ENCODE measurements around the gene INTS7. TPM values are rescaled to one million over a fixed set of nuclear protein-coding genes. Genes with fewer than 3 reads are reported as not detected.

Gene INTS7, protein sequence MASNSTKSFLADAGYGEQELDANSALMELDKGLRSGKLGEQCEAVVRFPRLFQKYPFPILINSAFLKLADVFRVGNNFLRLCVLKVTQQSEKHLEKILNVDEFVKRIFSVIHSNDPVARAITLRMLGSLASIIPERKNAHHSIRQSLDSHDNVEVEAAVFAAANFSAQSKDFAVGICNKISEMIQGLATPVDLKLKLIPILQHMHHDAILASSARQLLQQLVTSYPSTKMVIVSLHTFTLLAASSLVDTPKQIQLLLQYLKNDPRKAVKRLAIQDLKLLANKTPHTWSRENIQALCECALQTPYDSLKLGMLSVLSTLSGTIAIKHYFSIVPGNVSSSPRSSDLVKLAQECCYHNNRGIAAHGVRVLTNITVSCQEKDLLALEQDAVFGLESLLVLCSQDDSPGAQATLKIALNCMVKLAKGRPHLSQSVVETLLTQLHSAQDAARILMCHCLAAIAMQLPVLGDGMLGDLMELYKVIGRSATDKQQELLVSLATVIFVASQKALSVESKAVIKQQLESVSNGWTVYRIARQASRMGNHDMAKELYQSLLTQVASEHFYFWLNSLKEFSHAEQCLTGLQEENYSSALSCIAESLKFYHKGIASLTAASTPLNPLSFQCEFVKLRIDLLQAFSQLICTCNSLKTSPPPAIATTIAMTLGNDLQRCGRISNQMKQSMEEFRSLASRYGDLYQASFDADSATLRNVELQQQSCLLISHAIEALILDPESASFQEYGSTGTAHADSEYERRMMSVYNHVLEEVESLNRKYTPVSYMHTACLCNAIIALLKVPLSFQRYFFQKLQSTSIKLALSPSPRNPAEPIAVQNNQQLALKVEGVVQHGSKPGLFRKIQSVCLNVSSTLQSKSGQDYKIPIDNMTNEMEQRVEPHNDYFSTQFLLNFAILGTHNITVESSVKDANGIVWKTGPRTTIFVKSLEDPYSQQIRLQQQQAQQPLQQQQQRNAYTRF
- total RNA-seq (2011; cell fraction: chromatin; rRNA removed; ENCODE audit: low replicate concordance): 77.2 and 123 TPM in 2 replicates
- 32.5 and 36.2 TPM in 2 replicates for total RNA-seq (2011; cell fraction: nucleolus; rRNA removed)
- 45.5 and 66.6 TPM in 2 replicates for total RNA-seq (2011; cell fraction: nucleoplasm; rRNA removed)
- total RNA-seq (2014; rRNA removed): 27.3 and 33.8 TPM in 2 replicates
- 41.8 and 45.2 TPM in 2 replicates for total RNA-seq (2014; rRNA removed; fragmentation: Illumina TruSeq; extraction: Trizol)
- total RNA-seq (2015; rRNA removed; fragmentation: Illumina TruSeq; extraction: Trizol): 34.3 and 38.9 TPM in 2 replicates
- total RNA-seq (2021): 38.0 and 40.4 TPM in 2 replicates
- polyA plus RNA-seq (2011; rRNA removed): 66.4 and 68.4 TPM in 2 replicates
- 29.8 and 33.2 TPM in 2 replicates for polyA plus RNA-seq (2011; cell fraction: cytosol; rRNA removed)
- 36.3 and 41.0 TPM in 2 replicates for polyA plus RNA-seq (2011; cell fraction: nucleus; rRNA removed)
- polyA plus RNA-seq (2012): 29.0 and 29.7 TPM in 2 replicates
- 42.8 and 51.2 TPM in 2 replicates for polyA plus RNA-seq (2014; fragmentation: Illumina TruSeq; extraction: Trizol)
- 10 to 100 TPM; 36.5 to 57.0 TPM for polyA plus RNA-seq (2014; fragmentation: Nextera tagmentation; extraction: Ambion mirVana)
- 29.8 and 33.3 TPM in 2 replicates for polyA plus RNA-seq (2014; rRNA removed)
- 98.6 and 113 TPM in 2 replicates for polyA minus RNA-seq (2011; rRNA and poly(A)+ RNA removed)
- polyA minus RNA-seq (2011; cell fraction: cytosol; rRNA and poly(A)+ RNA removed): 39.9 and 52.7 TPM in 2 replicates
- 37.4 and 74.0 TPM in 2 replicates for polyA minus RNA-seq (2011; cell fraction: nucleus; rRNA and poly(A)+ RNA removed)
- Bru-seq, nascent RNA: percentile 85 among the genes with signal in this experiment
- percentile 90 among the genes with signal in this experiment for BruChase-seq, experiment 1, labeled RNA remaining after a 2-hour chase
- percentile 86 among the genes with signal in this experiment for BruChase-seq, experiment 2, labeled RNA remaining after a 6-hour chase
- long read RNA-seq, experiment 1, full-length matches to known transcripts: 35 of 112 reads
- long read RNA-seq, experiment 1, partial matches to known transcripts: 45 of 112 reads
- long read RNA-seq, experiment 1, other reads (novel, unspliced or antisense): 32 of 112 reads
- long read RNA-seq, experiment 2, partial matches to known transcripts: 8 of 64 reads
- long read RNA-seq, experiment 2, other reads (novel, unspliced or antisense): 54 of 64 reads
- long read RNA-seq, experiment 3, full-length matches to known transcripts: 10 of 28 reads
- long read RNA-seq, experiment 3, partial matches to known transcripts: 10 of 28 reads
- long read RNA-seq, experiment 3, other reads (novel, unspliced or antisense): 8 of 28 reads

DNA sequence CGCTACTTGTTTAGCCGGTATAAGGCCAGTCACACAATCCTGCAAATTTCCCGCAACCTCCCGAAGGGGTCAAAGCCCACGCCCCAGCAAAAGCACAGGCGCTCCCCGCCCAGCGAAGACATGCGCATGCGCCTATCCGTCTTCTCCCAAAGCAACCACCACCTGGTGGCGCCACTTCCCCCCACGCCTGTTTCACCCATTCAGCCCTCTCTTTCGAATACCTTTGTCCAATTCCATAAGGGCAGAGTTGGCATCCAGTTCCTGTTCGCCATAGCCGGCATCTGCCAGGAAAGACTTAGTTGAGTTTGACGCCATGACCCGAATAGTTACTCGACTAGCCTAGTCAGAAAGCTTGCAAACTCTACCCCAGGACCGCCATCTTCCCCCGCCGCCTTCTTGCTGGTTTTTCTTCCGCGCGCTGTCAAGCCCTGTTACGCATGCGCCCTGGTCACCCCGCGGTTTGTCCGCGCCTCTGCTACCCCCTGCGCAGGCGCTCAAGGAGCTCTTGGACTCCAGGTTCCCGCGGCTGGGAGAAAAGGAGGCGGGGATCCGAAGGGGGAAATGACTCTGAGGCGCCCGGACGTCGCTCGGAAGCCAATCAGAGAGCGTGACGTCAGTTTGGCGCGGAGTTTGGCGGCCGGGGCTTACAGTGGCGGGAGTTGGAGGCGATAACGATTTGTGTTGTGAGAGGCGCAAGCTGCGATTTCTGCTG lies at the start of gene INTS7, which contains the start of gene DTL:
Gene INTS7, minus strand, starts transcription at position 435 of the 712 bp plus-strand sequence. Its CDS starts 120 bp downstream, at position 315.
Gene DTL, plus strand, starts transcription at position 626 of the 712 bp plus-strand sequence. CDS start 143 bp downstream, outside the sequence.
- Histone ChIP-seq H3K9ac (ENCODE audit: insufficient read depth in 1 of 2, low read depth in 2 of 2, low read length in 2 of 2) (peak within 1 kb of the TSS; percentile 98 to 99), H3K27me3 (ENCODE audit: control insufficient read depth in 2 of 2, insufficient read depth in 2 of 2, low read length in 2 of 2) (no peaks in the 10 kb centered on the region), H3K79me2 (ENCODE audit: control insufficient read depth, insufficient read depth, low read length) (peaks cover 94% of the 10 kb centered on the region), H4K20me1 (replicated peaks; ENCODE audit: control insufficient read depth, insufficient read depth, low read length) (peaks cover 13% of the 10 kb centered on the region), H3K36me3 (ENCODE audit: control insufficient read depth, insufficient read depth, low read length) (peaks cover 59% of the 10 kb centered on the region), H3K9me1 (ENCODE audit: control insufficient read depth, insufficient read depth, low read length) (no peaks in the 10 kb centered on the region), H3K4me3 (peak within 1 kb of the TSS; percentile 74), H3K4me2 (ENCODE audit: insufficient read depth, low read length) (peak within 1 kb of the TSS; percentile 96), H2AFZ (ENCODE audit: low read depth, low read length) (peak within 1 kb of the TSS; percentile 99), H3K4me1 (replicated peaks in 1 of 2; ENCODE audit: control insufficient read depth in 2 of 2, insufficient read depth in 2 of 2, low read length in 2 of 2) (peaks cover 4 to 34% of the 10 kb centered on the region in 2 experiments; a peak in 4 of 5 replicates), H3K27ac (ENCODE audit: extremely low read depth, low read depth, low read length) (peak within 1 kb of the TSS; percentile 96), H3K9me3 (replicated peaks; ENCODE audit: control insufficient read depth, insufficient read depth, low read depth, low read length) (peaks cover 2% of the 10 kb centered on the region; the same call in 1 of the 2 replicates)
- intact Hi-C loops (cut with micrococcal nuclease) (loop anchor here (1.0 to 2.0 kb wide), 6 partner anchors 23 to 355 kb away; partner anchors contain the start of gene LPGAT1), in situ Hi-C loops (cut with MboI) (loop anchor here (25.0 kb wide), 1 partner anchor 348 kb away; the partner anchor contains the start of gene NEK2)
- ChIA-PET POLR2A (interaction anchor here (0.5 to 3.8 kb wide), 50 partner anchors 9 to 741 kb away, joined by 3 to 36 read pairs (median 4); partner anchors contain the start of genes ATF3, NEK2 and NENF), CTCF (ENCODE audit: low intra/inter-chr PET ratio) (interaction anchor here (1.1 to 2.6 kb wide), 5 partner anchors 22 to 354 kb away, joined by 3 to 22 read pairs (median 11); no protein-coding TSS in a partner anchor)
- ATAC-seq: peak; percentile 86
- no TSS peak for BruUV-seq (replicated peaks)
- under 1% methylated on average over 53 of the region's 53 CpGs for WGBS (ENCODE audit: insufficient coverage, low coverage, missing lambda C conversion rate)
- peak; percentile 93 for FAIRE-seq
- peak; percentile 98 to 100 (median 100) for DNase-seq (ENCODE audit: extremely low read depth in 1 of 4, low spot score in 3 of 4)
- TF ChIP-seq, protein P1, sequence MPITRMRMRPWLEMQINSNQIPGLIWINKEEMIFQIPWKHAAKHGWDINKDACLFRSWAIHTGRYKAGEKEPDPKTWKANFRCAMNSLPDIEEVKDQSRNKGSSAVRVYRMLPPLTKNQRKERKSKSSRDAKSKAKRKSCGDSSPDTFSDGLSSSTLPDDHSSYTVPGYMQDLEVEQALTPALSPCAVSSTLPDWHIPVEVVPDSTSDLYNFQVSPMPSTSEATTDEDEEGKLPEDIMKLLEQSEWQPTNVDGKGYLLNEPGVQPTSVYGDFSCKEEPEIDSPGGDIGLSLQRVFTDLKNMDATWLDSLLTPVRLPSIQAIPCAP (CRISPR knock-in tag; IDR thresholded peaks at IDR 0.05; ENCODE audit: borderline replicate concordance): no peak
- peak; percentile 64; the same call in 1 of the 2 replicates for TF ChIP-seq CEBPB (tag; IDR thresholded peaks at IDR 0.05)
- TF ChIP-seq ZBTB17 (CRISPR knock-in tag; IDR thresholded peaks at IDR 0.05): peak; percentile 69
- peak; percentile 95 for TF ChIP-seq ATF7 (IDR thresholded peaks at IDR 0.05)
- TF ChIP-seq, protein P2, sequence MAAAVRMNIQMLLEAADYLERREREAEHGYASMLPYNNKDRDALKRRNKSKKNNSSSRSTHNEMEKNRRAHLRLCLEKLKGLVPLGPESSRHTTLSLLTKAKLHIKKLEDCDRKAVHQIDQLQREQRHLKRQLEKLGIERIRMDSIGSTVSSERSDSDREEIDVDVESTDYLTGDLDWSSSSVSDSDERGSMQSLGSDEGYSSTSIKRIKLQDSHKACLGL (CRISPR knock-in tag; IDR thresholded peaks at IDR 0.05; ENCODE audit: borderline replicate concordance, poor library complexity, severe bottlenecking): peak; percentile 95
- peak; percentile 71 for TF ChIP-seq ETV5 (CRISPR knock-in tag; IDR thresholded peaks at IDR 0.05; ENCODE audit: low read depth)
- TF ChIP-seq ZNF408 (CRISPR knock-in tag; IDR thresholded peaks at IDR 0.05; ENCODE audit: low read depth): no peak

Measured in K562 (cell line).